Measurements from ENCODE around the gene TEDC2. TPM values are rescaled to one million over a fixed set of nuclear protein-coding genes. Genes with fewer than 3 reads are reported as not detected.

TEDC2 gene
- polyA plus RNA-seq, 1 of the 3 experiments (the other 2 are of a cell fraction) = 15.6 TPM

DNA sequence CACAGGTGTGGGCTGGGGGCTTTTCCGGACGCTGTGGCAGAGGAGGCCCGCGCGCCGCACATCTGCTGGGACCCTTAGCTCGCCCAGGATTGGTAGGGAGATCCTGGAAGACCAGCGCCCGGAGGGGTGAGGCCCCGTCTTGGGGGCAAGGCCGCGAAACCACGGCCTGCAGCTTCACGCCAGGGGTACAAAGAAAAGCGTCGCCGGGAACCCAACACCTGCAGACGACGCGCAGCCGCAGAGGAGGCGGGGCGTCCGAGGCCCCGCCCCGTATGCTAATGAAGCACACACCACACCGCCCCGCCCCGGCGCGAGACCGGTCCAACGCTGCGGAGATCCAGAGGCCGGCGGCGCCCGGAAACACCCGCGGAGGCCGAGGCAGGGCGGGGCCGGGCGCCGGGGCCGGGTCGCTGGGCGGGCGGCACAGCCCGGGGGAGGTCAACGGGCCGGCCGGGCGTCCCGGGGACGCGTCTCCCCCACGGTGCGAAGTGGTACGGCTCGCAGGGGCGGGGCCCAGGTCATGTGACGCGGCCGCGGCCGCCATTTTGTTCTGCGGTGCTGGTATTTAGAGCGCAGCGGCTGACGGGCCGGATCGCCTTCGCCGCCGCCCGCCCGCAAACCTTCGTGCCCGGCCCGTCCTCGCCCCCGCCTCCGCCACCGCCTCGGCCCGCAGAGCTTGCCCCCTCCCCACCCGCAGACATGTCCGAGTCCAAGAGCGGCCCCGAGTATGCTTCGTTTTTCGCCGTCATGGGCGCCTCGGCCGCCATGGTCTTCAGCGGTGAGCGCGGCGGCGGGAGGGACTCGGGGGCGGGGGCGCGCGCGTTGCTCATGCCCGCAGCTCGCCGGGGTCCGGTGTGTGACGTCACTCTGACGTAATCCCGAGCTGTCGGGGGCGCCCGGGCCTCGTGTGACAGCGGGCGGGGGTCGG lies 53.8 kb downstream of the TEDC2 start, which contains the start of gene ATP6V0C (continued):
- TF ChIP-seq, protein P1, sequence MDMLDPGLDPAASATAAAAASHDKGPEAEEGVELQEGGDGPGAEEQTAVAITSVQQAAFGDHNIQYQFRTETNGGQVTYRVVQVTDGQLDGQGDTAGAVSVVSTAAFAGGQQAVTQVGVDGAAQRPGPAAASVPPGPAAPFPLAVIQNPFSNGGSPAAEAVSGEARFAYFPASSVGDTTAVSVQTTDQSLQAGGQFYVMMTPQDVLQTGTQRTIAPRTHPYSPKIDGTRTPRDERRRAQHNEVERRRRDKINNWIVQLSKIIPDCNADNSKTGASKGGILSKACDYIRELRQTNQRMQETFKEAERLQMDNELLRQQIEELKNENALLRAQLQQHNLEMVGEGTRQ (IDR thresholded peaks at IDR 0.05; ENCODE audit: borderline replicate concordance, low read depth, low read length) = peak; percentile 74
- TF ChIP-seq, protein P2, sequence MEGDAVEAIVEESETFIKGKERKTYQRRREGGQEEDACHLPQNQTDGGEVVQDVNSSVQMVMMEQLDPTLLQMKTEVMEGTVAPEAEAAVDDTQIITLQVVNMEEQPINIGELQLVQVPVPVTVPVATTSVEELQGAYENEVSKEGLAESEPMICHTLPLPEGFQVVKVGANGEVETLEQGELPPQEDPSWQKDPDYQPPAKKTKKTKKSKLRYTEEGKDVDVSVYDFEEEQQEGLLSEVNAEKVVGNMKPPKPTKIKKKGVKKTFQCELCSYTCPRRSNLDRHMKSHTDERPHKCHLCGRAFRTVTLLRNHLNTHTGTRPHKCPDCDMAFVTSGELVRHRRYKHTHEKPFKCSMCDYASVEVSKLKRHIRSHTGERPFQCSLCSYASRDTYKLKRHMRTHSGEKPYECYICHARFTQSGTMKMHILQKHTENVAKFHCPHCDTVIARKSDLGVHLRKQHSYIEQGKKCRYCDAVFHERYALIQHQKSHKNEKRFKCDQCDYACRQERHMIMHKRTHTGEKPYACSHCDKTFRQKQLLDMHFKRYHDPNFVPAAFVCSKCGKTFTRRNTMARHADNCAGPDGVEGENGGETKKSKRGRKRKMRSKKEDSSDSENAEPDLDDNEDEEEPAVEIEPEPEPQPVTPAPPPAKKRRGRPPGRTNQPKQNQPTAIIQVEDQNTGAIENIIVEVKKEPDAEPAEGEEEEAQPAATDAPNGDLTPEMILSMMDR (IDR thresholded peaks at IDR 0.05) = no peak
- TF ChIP-seq, protein P3, sequence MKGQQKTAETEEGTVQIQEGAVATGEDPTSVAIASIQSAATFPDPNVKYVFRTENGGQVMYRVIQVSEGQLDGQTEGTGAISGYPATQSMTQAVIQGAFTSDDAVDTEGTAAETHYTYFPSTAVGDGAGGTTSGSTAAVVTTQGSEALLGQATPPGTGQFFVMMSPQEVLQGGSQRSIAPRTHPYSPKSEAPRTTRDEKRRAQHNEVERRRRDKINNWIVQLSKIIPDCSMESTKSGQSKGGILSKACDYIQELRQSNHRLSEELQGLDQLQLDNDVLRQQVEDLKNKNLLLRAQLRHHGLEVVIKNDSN (IDR thresholded peaks at IDR 0.05; ENCODE audit: borderline replicate concordance, low read depth) = peak; percentile 94
- no peak for TF ChIP-seq ELF1 (IDR thresholded peaks at IDR 0.05)
- TF ChIP-seq SMC3 (IDR thresholded peaks at IDR 0.05; ENCODE audit: low read depth, low read length) = no peak
- TF ChIP-seq TAF1 (IDR thresholded peaks at IDR 0.05; ENCODE audit: borderline replicate concordance, low read depth, low read length) = peak; percentile 87
- no peak for TF ChIP-seq TCF12 (IDR thresholded peaks at IDR 0.05)
- no peak for TF ChIP-seq GABPA (IDR thresholded peaks at IDR 0.05; ENCODE audit: low read depth)
- TF ChIP-seq RXRA (IDR thresholded peaks at IDR 0.05; ENCODE audit: borderline replicate concordance, low read depth) = no peak
- TF ChIP-seq NRF1 (IDR thresholded peaks at IDR 0.05; ENCODE audit: low read depth, low read length) = peak; percentile 76
- TF ChIP-seq NFIC (IDR thresholded peaks at IDR 0.05; ENCODE audit: borderline replicate concordance) = no peak

Small RNAs within 50 kb of the gene (small RNA-seq; reads per million reads assigned to genes)
- gene MIR6768 = 0 to 2.1 (median 0.11) reads per million in 7 experiments

Other genes with a start within 250 kb of the TEDC2 start
- 2.3 and 3.4 TPM in 2 replicates for gene BRICD5, start 249.2 kb upstream of the TEDC2 start, polyA plus RNA-seq (2012; rRNA removed)
- 10.3 and 10.8 TPM in 2 replicates for gene PGP, start 245.3 kb upstream of the TEDC2 start, polyA plus RNA-seq (2012; rRNA removed)
- 33.0 and 34.0 TPM in 2 replicates for gene E4F1, start 236.5 kb upstream of the TEDC2 start, polyA plus RNA-seq (2012; rRNA removed)
- 2.4 and 2.5 TPM in 2 replicates for gene DNASE1L2, start 223.7 kb upstream of the TEDC2 start, polyA plus RNA-seq (2012; rRNA removed)
- gene ECI1, start 208.5 kb upstream of the TEDC2 start, polyA plus RNA-seq (2012; rRNA removed) = 53.3 and 61.8 TPM in 2 replicates
- gene RNPS1, start 192.0 kb upstream of the TEDC2 start, polyA plus RNA-seq (2012; rRNA removed) = 227 and 277 TPM in 2 replicates
- gene ABCA3, start 119.4 kb upstream of the TEDC2 start, polyA plus RNA-seq (2012; rRNA removed) = 6.9 and 9.9 TPM in 2 replicates
- 3.8 and 4.6 TPM in 2 replicates for gene CCNF, start 30.7 kb upstream of the TEDC2 start, polyA plus RNA-seq (2012; rRNA removed)
- gene NTN3, start 11.2 kb downstream of the TEDC2 start, polyA plus RNA-seq (2012; rRNA removed) = 0.26 and 0.28 TPM in 2 replicates
- gene TBC1D24, start 15.0 kb downstream of the TEDC2 start, polyA plus RNA-seq (2012; rRNA removed) = 5.6 and 6.7 TPM in 2 replicates
- 30.2 and 80.1 TPM in 2 replicates for gene ATP6V0C, start 53.8 kb downstream of the TEDC2 start, polyA plus RNA-seq (2012; rRNA removed)
- 38.1 and 50.7 TPM in 2 replicates for gene AMDHD2, start 60.3 kb downstream of the TEDC2 start, polyA plus RNA-seq (2012; rRNA removed)
- not detected in 2 replicates for gene CEMP1, start 71.3 kb downstream of the TEDC2 start, polyA plus RNA-seq (2012; rRNA removed)
- 22.0 and 33.4 TPM in 2 replicates for gene PDPK1, start 77.9 kb downstream of the TEDC2 start, polyA plus RNA-seq (2012; rRNA removed)
- gene KCTD5, start 222.4 kb downstream of the TEDC2 start, polyA plus RNA-seq (2012; rRNA removed) = 53.4 and 57.1 TPM in 2 replicates